Type B pancreatic cell (in vitro differentiated cells): Measurements from ENCODE around the gene ILK. TPM values are rescaled to one million over a fixed set of nuclear protein-coding genes. Genes with fewer than 3 reads are reported as not detected.

Experiments
- DNase-seq: peaks from one replicate; pipeline ENCODE4 v3.0.0; 2021; ENCODE audit warnings: mixed read lengths; ENCODE audit not compliant: unreplicated experiment; ENCODE audit errors: extremely low spot score
- H3K27ac Mint-ChIP-seq: 2 replicates; pipeline ENCODE4 v1.8.0; 2021; ENCODE audit warnings: mild to moderate bottlenecking, mixed read lengths
- H3K27me3 Mint-ChIP-seq: 2 replicates; pipeline ENCODE4 v1.8.0; 2021; ENCODE audit warnings: mixed read lengths
- H3K36me3 Mint-ChIP-seq: 2 replicates; pipeline ENCODE4 v1.8.0; 2021; ENCODE audit warnings: mixed read lengths
- H3K4me1 Mint-ChIP-seq: one replicate; pipeline ENCODE4 v1.8.0; 2021; ENCODE audit warnings: mixed read lengths; ENCODE audit not compliant: unreplicated experiment
- H3K4me3 Mint-ChIP-seq: 2 replicates; pipeline ENCODE4 v1.8.0; 2021; ENCODE audit warnings: mild to moderate bottlenecking, mixed read lengths
- H3K9me3 Mint-ChIP-seq: 2 replicates; pipeline ENCODE4 v1.8.0; 2021; ENCODE audit warnings: mixed read lengths
- total RNA-seq: library from RNA; stranded (reverse); gene quantifications from 2 replicates; pipeline ENCODE4 v1.2.1, GENCODE V29; 2021; ENCODE audit warnings: low replicate concordance
- TF ChIP-seq, protein P1 (sequence below): fragments of 200-600 bp; sonication (generic); conservative IDR thresholded peaks from 2 replicates; pipeline ENCODE4 v1.5.0; 2021; ENCODE audit warnings: antibody characterized with exemption, mild to moderate bottlenecking

ILK gene
- total RNA-seq, 1 donor from 2014 or later = 135 TPM

DNA sequence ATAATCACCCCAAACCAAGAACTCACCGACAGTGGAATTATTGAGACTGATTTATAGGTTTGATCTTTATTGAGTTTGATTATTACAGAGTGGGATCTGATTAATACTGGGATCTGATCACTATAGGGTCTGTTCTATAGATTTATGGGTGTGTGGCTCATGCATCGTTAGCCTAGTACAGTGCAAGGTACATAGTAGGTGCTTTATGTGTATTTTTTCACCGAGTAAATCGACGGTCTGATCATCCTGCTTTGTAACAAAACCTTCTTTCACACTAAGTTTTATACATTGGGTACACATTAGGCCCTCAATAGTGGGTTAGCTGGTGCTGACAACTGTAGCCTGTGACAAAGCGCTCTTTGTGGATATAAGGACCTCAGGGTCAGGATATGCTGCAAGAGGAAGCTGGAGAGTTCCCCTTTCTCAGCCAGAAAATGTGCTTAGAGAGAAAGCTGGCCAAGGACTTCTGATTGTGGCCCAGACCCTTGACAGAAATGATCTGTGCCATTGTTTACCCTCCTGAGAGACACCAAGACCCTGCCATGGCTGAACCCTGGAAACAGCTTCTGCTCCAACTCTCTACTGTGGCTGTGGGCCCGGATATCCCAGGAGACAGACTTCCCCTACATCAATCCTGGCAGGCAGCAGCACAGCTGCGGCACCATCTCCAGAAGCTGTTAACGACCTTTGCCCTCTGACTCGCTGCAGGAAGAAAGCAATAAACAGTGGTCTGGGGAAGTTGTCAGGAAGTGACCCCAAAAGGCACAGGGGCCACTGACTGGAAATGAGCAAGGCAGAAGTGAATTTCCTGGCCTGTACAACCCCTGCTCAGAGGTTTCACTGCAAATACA, 31.7 kb downstream of the ILK start:
- Mint-ChIP-seq H3K4me3 (no peak overlapping the region), H3K27me3 (peaks cover 13% of the 10 kb centered on the region), H3K4me1 (peaks cover 8% of the 10 kb centered on the region), H3K36me3 (peaks cover 9% of the 10 kb centered on the region), H3K9me3 (no peaks in the 10 kb centered on the region), H3K27ac (no peak overlapping the region)
- no peak for DNase-seq
- TF ChIP-seq, protein P1, sequence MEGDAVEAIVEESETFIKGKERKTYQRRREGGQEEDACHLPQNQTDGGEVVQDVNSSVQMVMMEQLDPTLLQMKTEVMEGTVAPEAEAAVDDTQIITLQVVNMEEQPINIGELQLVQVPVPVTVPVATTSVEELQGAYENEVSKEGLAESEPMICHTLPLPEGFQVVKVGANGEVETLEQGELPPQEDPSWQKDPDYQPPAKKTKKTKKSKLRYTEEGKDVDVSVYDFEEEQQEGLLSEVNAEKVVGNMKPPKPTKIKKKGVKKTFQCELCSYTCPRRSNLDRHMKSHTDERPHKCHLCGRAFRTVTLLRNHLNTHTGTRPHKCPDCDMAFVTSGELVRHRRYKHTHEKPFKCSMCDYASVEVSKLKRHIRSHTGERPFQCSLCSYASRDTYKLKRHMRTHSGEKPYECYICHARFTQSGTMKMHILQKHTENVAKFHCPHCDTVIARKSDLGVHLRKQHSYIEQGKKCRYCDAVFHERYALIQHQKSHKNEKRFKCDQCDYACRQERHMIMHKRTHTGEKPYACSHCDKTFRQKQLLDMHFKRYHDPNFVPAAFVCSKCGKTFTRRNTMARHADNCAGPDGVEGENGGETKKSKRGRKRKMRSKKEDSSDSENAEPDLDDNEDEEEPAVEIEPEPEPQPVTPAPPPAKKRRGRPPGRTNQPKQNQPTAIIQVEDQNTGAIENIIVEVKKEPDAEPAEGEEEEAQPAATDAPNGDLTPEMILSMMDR = no peak

DNA sequence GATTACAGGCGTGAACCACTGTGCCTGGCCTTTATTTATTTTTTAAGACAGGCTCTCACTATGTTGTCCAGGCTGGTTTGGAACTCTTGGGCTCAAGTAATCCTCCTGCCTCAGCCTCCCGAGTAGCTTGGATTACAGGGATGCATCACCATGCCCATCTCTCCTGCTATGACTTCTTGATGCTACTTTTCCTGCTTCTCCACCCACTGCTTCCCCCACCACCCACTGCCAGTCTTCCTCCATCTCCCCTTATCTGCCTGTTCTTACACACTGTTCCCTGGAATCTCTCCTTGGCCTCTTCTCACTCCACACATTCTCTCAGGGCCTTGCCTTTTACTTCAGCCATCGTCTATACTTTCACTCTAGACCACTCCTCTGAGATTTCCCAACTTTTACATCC, 32.9 kb downstream of the ILK start:
- H3K4me1 Mint-ChIP-seq = peaks cover 8% of the 10 kb centered on the region
- no peak overlapping the region for H3K27ac Mint-ChIP-seq
- TF ChIP-seq, protein P1 = no peak
- H3K9me3 Mint-ChIP-seq = no peaks in the 10 kb centered on the region
- H3K4me3 Mint-ChIP-seq = no peak overlapping the region
- H3K36me3 Mint-ChIP-seq = peaks cover 5% of the 10 kb centered on the region
- peaks cover 4% of the 10 kb centered on the region for H3K27me3 Mint-ChIP-seq
- no peak for DNase-seq

DNA sequence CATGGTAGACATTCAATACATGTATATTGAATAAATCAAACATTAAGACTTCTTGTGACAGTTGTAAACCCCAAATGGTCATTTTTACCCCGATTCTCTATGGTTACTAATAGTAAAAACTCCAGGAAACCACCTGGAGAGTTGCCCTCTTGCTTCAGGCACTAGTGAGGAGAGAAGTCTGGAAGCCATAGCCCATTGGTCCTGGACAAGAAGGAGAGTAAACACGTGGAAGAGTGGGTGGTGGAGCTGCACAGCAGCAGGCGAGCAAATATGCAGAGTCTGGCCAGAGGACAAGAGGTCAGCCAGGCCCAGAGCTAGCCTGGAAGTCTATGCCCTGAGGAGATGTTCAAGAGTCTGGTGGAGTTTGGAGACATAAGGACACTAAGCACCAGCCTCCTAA, 34.3 kb downstream of the ILK start:
- Mint-ChIP-seq H3K4me1 (peaks cover 8% of the 10 kb centered on the region), H3K36me3 (peaks cover 3% of the 10 kb centered on the region), H3K9me3 (no peaks in the 10 kb centered on the region), H3K27me3 (no peaks in the 10 kb centered on the region), H3K4me3 (no peak overlapping the region), H3K27ac (no peak overlapping the region)
- TF ChIP-seq, protein P1 = no peak
- no peak for DNase-seq

DNA sequence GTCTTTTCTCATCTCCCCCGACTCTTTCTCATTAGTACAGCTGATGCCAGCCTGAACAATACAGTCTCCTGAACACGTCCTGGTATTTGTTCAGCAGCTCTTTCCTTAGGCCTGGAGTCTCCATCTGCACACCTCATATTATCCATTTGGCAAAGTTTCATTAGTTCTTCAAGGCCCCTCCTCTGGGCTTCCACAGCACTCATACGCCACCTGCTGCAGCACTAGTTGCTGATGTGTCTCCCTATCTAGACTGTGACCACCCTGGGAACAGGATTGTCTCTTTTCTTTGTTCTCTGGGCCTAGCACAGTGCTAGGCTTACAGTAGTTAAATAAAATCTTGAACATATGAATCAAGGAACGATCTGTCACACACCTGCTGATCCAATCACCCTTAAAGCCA, 34.9 kb downstream of the ILK start:
- Mint-ChIP-seq H3K27me3 (no peaks in the 10 kb centered on the region), H3K36me3 (peaks cover under 1% of the 10 kb centered on the region), H3K4me1 (peaks cover 8% of the 10 kb centered on the region), H3K9me3 (no peaks in the 10 kb centered on the region), H3K4me3 (no peak overlapping the region), H3K27ac (no peak overlapping the region)
- TF ChIP-seq, protein P1 = no peak
- no peak for DNase-seq

- Mint-ChIP-seq H3K27me3 (no peaks in the 10 kb centered on the region), H3K4me3 (no peak overlapping the region), H3K9me3 (no peaks in the 10 kb centered on the region), H3K27ac (no peak overlapping the region), H3K36me3 (no peaks in the 10 kb centered on the region), H3K4me1 (peaks cover 2% of the 10 kb centered on the region)
- DNase-seq = no peak
- TF ChIP-seq, protein P1 = no peak
These were observed 36.7 kb downstream of the ILK start for GRCh38 chr11:6640036-6640984.
